ENCODE results near the gene TMIGD3. TPM values are rescaled to one million over a fixed set of nuclear protein-coding genes. Genes with fewer than 3 reads are reported as not detected.

The TMIGD3 gene
- total RNA-seq, 2 donors from 2014 or later = 1.0 TPM; not detected in 1

DNA sequence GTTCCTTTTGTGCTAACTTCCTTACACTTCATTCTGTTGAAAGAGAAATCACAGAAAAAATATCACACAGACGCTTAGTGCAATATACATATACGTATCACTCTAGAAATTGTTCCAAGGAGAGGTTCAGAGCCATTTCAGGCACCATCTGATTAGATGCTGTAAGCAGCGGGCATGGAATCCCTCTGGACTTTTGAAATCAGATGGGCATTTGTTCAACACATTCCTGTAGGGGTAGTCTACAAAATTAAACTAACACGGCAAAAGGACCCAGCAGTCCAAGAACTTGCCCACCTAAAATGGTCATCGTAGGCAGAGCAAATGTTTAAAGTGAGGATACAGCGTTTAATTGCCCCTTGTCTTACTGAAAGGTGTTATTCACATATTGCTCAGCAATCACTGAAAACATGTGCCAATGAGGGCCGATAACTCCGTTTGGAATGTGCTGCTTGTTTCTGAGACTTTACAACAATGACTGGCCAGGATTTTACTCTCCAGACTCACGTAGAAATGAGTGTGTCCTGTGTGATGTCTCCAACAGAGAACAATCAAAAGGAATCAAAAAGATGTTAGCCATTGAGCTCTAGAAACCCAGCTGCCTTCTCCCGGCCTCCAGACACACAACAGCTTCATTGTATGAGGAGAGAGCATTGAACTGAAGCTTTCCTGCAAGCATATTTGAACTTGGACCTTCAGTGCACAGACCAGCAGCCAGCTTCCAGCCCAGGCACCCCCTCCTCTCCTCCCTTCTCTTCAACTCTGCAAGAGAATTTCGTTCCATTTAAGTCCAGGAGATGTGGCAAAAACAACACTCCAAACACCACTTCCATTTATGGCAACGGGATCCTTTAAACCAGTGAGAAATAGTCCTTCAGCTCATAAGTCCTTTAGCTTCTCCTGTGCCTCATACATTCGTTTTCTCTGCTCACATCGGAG is 32.1 kb upstream of the TMIGD3 start:
- Histone ChIP-seq H3K4me1 (no peaks in the 10 kb centered on the region), H3K36me3 (replicated peaks in 1 of 2; ENCODE audit: insufficient read depth in 1 of 2, low read depth in 2 of 2) (no peaks in the 10 kb centered on the region), H3K4me3 (no peak overlapping the region), H3K27me3 (no peaks in the 10 kb centered on the region), H3K27ac (no peak overlapping the region), H3K9me3 (no peaks in the 10 kb centered on the region)
- TF ChIP-seq POLR2A (IDR thresholded peaks at IDR 0.05) = no peak
- TF ChIP-seq, protein P1, sequence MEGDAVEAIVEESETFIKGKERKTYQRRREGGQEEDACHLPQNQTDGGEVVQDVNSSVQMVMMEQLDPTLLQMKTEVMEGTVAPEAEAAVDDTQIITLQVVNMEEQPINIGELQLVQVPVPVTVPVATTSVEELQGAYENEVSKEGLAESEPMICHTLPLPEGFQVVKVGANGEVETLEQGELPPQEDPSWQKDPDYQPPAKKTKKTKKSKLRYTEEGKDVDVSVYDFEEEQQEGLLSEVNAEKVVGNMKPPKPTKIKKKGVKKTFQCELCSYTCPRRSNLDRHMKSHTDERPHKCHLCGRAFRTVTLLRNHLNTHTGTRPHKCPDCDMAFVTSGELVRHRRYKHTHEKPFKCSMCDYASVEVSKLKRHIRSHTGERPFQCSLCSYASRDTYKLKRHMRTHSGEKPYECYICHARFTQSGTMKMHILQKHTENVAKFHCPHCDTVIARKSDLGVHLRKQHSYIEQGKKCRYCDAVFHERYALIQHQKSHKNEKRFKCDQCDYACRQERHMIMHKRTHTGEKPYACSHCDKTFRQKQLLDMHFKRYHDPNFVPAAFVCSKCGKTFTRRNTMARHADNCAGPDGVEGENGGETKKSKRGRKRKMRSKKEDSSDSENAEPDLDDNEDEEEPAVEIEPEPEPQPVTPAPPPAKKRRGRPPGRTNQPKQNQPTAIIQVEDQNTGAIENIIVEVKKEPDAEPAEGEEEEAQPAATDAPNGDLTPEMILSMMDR (IDR thresholded peaks at IDR 0.05) = no peak
- ATAC-seq = no peak
- no peak for DNase-seq
- intact Hi-C loops (cut with DNase I) = no loop called here
- WGBS, 2 donors = 36 to 52% methylated on average over 14 of the region's 14 CpGs

- H3K4me3 ChIP-seq = no peak overlapping the region
- no peak overlapping the region for H3K27ac ChIP-seq
- H3K27me3 ChIP-seq = no peaks in the 10 kb centered on the region
- TF ChIP-seq POLR2A (IDR thresholded peaks at IDR 0.05) = no peak
- TF ChIP-seq, protein P1 (IDR thresholded peaks at IDR 0.05) = no peak
- DNase-seq (no peak), ATAC-seq (no peak)
- 88 to 98% methylated on average over 3 of the region's 3 CpGs for WGBS, 2 donors
- no peaks in the 10 kb centered on the region for H3K9me3 ChIP-seq
- H3K36me3 ChIP-seq (replicated peaks in 1 of 2; ENCODE audit: insufficient read depth in 1 of 2, low read depth in 2 of 2) = no peaks in the 10 kb centered on the region
- intact Hi-C loops (cut with DNase I) = no loop called here
- peaks cover 11% of the 10 kb centered on the region for H3K4me1 ChIP-seq
Measured at GRCh38 chr1:111520053-111520452, 16.6 kb upstream of the TMIGD3 start.

GRCh38 chr1:111517469-111518225 is 14.2 kb upstream of the TMIGD3 start:
- Histone ChIP-seq H3K36me3 (replicated peaks in 1 of 2; ENCODE audit: insufficient read depth in 1 of 2, low read depth in 2 of 2) (no peaks in the 10 kb centered on the region), H3K9me3 (no peaks in the 10 kb centered on the region), H3K4me3 (no peak overlapping the region), H3K27me3 (no peaks in the 10 kb centered on the region), H3K27ac (no peak overlapping the region), H3K4me1 (peaks cover 11% of the 10 kb centered on the region)
- TF ChIP-seq POLR2A (IDR thresholded peaks at IDR 0.05) = no peak
- TF ChIP-seq, protein P1 (IDR thresholded peaks at IDR 0.05) = no peak
- intact Hi-C loops (cut with DNase I) = loop anchor here (10.0 kb wide), 1 partner anchor 147 kb away; no protein-coding TSS in a partner anchor
- DNase-seq (no peak), ATAC-seq (no peak)
- whole genome bisulfite sequencing, 2 donors = 95 to 100% methylated on average over 1 of the region's 1 CpG

DNA sequence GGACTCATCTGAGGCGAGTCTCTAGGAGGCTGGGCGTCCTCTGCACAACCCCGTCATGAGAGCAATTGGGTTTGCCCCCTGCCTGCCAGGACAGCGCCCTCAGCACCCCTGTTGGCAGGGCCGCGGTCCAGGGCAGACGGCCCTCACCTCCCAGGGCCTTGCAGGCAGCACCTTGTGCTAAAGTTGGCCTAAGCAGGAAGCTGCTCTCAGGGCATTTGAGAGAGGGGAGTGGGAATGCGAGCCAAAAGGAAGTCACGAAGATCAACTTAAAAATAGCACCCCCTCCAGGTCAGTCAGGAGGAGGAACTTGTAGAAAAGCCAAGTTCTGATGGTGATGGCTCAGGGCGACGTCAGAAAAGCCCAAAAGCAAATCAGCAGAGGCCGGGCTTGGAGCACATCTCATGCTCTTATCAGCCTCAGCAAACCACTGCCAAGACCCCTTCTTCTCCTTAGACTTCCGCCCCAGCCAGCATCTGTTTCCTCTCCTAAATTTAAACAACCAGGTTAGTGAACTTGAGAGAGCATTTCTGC is 12.6 kb upstream of the TMIGD3 start:
- 28 to 41% methylated on average over 6 to 13 of the region's 13 CpGs for WGBS, 2 donors
- Histone ChIP-seq H3K27me3 (no peaks in the 10 kb centered on the region), H3K36me3 (replicated peaks in 1 of 2; ENCODE audit: insufficient read depth in 1 of 2, low read depth in 2 of 2) (no peaks in the 10 kb centered on the region), H3K4me3 (no peak overlapping the region), H3K4me1 (peaks cover 11% of the 10 kb centered on the region), H3K27ac (peak overlapping the region in 3 of 4 donors; percentile 37 to 65 (median 52)), H3K9me3 (no peaks in the 10 kb centered on the region)
- intact Hi-C loops (cut with DNase I) = loop anchor here (10.0 kb wide), 1 partner anchor 149 kb away; no protein-coding TSS in a partner anchor
- DNase-seq = peak in 3 of 4 donors; percentile 27 to 62 (median 31)
- peak; percentile 38 for ATAC-seq
- TF ChIP-seq, protein P1 (IDR thresholded peaks at IDR 0.05) = peak in 3 of 7 experiments; percentile 16 to 26 (median 22)
- TF ChIP-seq POLR2A (IDR thresholded peaks at IDR 0.05) = peak in 1 of 3 donors; percentile 27
